Measurements from ENCODE around the gene FOXO3. TPM values are rescaled to one million over a fixed set of nuclear protein-coding genes. Genes with fewer than 3 reads are reported as not detected.

The FOXO3 gene
- total RNA-seq, 2 experiments from 2014 or later, result 5.4 to 6.5 TPM

DNA sequence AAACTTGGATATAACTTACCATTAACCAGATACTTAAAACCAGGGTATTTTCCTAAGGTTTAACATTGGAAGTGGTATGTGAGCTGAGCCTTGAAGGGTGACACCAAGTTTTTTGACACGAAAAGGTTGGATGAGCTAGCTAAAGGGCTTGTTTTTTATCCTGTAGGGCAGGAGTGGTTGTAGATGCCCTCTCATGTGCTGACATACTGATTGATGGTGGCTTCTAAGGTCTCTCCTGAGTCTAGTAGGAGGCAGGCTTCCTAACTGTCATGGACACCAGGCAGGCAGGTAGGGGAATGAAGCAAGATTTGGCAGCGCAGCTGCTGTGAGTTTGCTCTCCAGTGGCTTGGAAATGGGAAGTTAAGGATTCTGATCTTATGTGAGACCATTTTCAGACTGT is 66.1 kb downstream of the FOXO3 start:
- Mint-ChIP-seq H3K4me1 (ENCODE audit: low read depth) (peaks cover 65% of the 10 kb centered on the region), H3K27ac (no peak overlapping the region), H3K36me3 (no peaks in the 10 kb centered on the region), H3K4me3 (no peak overlapping the region), H3K9me3 (no peaks in the 10 kb centered on the region), H3K27me3 (no peaks in the 10 kb centered on the region)
- intact Hi-C loops (cut with micrococcal nuclease), result no loop called here
- no peak for DNase-seq
- POLR2A ChIA-PET, result no interaction called here
- CTCF ChIA-PET, result interaction anchor here (1.0 kb wide), 1 partner anchor 68 kb away, joined by 5 read pairs; no protein-coding TSS in a partner anchor

DNA sequence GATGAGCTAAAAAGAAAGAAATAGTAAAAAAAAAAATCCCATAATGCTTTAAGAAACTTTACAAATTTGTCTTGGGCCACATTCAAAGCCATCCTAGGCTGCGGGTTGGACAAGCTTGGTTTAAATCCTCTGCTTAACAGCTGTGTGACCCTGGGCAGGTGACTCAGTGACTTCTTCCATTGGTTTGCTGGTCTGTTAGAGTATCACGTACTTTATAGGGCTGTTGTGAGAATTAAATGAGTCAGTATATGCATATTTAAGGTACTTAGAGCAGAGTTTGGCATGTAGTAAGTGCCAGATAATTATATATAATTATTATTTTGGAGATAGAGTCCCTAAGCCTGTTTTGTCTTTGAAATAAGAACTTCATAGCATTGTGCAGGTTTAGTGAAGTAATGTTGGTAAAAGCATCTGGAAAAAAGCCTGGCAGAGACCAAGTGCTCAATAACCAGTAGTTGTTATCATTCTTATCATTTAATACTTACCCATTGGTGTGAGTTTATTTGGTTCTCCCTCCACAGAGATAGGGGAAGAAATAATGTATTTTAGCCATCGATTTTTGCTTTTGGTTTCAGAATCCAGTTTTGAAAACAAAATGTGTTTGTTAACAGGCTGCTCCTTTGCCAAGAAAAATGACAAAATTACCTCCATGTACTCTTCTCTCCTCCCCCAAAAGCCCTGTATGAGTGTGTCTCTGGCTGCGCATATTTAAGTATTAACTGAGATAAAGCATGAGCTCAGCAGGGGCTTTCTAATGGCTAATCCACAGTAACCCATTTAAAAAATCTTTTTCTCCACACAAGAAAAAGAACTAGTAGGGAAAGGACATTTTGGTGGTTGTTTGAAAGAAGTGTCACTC is 67.2 kb downstream of the FOXO3 start:
- no peak overlapping the region for H3K4me3 Mint-ChIP-seq
- peak; percentile 39 for DNase-seq
- H3K27me3 Mint-ChIP-seq, result no peaks in the 10 kb centered on the region
- H3K36me3 Mint-ChIP-seq, result no peaks in the 10 kb centered on the region
- H3K4me1 Mint-ChIP-seq (ENCODE audit: low read depth), result peaks cover 59% of the 10 kb centered on the region
- POLR2A ChIA-PET, result interaction anchor here (0.6 kb wide), 1 partner anchor 38 kb away, joined by 5 read pairs; no protein-coding TSS in a partner anchor
- CTCF ChIA-PET, result no interaction called here
- H3K9me3 Mint-ChIP-seq, result no peaks in the 10 kb centered on the region
- H3K27ac Mint-ChIP-seq, result no peak overlapping the region
- intact Hi-C loops (cut with micrococcal nuclease), result no loop called here

DNA sequence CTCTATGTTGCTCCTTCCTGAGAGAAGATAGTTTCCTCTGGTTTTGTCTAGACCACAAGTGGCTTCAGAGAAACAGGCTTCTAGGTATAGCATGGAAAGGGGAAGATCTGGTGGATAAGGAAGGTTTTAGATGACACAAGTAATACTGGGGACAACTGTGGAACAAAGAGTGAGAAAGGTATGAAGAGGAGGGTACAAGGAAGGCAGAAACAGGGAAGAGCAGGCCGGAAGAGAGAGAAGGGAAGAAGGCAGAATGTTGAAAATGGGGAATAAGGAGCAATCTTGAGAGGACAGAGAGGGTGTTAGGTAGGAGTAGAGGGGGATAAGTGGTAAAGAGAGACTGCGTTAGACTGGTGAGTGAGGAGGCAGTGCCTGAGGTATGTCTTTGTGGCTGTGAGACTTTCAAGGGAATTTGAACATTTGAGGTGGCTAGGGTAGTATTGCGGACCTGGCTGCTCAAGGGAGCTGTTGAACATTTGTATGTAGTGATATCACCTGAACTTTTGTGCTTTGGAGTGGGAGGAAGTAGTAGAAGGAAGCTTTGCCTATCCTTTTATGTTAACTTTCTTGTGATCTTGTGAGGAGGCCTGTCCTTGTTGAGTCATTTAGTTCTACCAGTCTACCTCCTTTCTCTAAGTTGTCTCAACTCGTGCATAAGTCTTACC is 69.5 kb downstream of the FOXO3 start:
- POLR2A ChIA-PET, result interaction anchor here (1.0 kb wide), 1 partner anchor 9 kb away, joined by 3 read pairs; no protein-coding TSS in a partner anchor
- H3K27me3 Mint-ChIP-seq, result no peaks in the 10 kb centered on the region

DNA sequence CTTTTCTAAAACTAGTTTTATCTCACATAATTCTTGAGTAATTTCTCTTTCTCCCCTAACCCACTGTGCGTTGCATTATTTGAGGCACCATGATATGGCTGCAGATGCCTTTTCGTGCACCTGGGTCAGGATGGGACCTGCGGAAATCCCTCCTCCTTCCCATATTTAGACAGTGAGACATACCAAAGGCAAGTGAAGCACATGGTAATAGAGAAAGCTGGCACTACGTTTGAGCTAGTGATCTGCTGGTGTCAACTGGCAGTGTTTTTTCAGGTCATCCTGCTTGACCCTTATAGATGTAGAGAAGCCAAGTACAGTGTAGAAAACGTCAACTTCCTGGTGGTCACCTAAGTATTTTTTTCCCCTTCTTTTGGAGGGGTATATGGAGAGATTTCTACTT is 71.7 kb downstream of the FOXO3 start:
- H3K4me3 Mint-ChIP-seq, result no peak overlapping the region
- CTCF ChIA-PET, result interaction anchor here (1.0 to 1.3 kb wide), 2 partner anchors 19 to 441 kb away, joined by 3 read pairs; no protein-coding TSS in a partner anchor
- H3K9me3 Mint-ChIP-seq, result no peaks in the 10 kb centered on the region
- H3K27ac Mint-ChIP-seq, result no peak overlapping the region
- POLR2A ChIA-PET, result no interaction called here
- no peaks in the 10 kb centered on the region for H3K27me3 Mint-ChIP-seq
- peaks cover 67% of the 10 kb centered on the region for H3K4me1 Mint-ChIP-seq (ENCODE audit: low read depth)
- no peak for DNase-seq
- no peaks in the 10 kb centered on the region for H3K36me3 Mint-ChIP-seq
- intact Hi-C loops (cut with micrococcal nuclease), result loop anchor here (5.0 kb wide), 1 partner anchor 35 kb away; no protein-coding TSS in a partner anchor

More for the DNA sequence above, 69.5 kb downstream of the FOXO3 start:
- H3K9me3 Mint-ChIP-seq, result no peaks in the 10 kb centered on the region
- intact Hi-C loops (cut with micrococcal nuclease), result loop anchor here (1.0 to 5.0 kb wide), 3 partner anchors 31 to 65 kb away; no protein-coding TSS in a partner anchor
- H3K4me1 Mint-ChIP-seq (ENCODE audit: low read depth), result peaks cover 61% of the 10 kb centered on the region
- CTCF ChIA-PET, result no interaction called here
- H3K36me3 Mint-ChIP-seq, result no peaks in the 10 kb centered on the region
- no peak overlapping the region for H3K4me3 Mint-ChIP-seq
- peak; percentile 39 for DNase-seq
- peak overlapping the region; percentile 21 for H3K27ac Mint-ChIP-seq

DNA sequence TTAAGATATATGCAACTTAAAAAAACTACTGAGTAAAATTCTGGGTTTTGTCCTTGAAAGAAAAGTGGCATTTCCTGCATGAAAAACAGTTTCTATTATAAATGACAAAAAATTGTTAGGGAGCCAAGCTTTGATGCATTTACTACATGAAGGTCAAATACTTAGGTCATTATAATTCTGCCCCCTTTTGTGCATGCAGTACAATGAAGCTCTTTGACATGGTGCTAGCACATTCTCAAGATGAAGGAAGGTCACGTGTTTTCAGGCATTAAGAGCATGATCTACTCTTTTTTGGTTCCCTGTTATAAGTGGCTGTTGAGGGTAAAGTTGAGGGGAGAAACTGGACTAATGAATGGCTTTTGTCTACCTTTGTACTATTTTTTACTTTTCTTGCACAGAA is 72.7 kb downstream of the FOXO3 start:
- Mint-ChIP-seq H3K4me1 (ENCODE audit: low read depth) (peaks cover 67% of the 10 kb centered on the region), H3K27me3 (no peaks in the 10 kb centered on the region), H3K9me3 (no peaks in the 10 kb centered on the region), H3K4me3 (no peak overlapping the region), H3K36me3 (no peaks in the 10 kb centered on the region), H3K27ac (no peak overlapping the region)
- POLR2A ChIA-PET, result no interaction called here
- DNase-seq, result no peak
- intact Hi-C loops (cut with micrococcal nuclease), result loop anchor here (5.0 kb wide), 1 partner anchor 34 kb away; no protein-coding TSS in a partner anchor
- CTCF ChIA-PET, result interaction anchor here (1.0 to 1.3 kb wide), 2 partner anchors 18 to 440 kb away, joined by 3 read pairs; no protein-coding TSS in a partner anchor

DNA sequence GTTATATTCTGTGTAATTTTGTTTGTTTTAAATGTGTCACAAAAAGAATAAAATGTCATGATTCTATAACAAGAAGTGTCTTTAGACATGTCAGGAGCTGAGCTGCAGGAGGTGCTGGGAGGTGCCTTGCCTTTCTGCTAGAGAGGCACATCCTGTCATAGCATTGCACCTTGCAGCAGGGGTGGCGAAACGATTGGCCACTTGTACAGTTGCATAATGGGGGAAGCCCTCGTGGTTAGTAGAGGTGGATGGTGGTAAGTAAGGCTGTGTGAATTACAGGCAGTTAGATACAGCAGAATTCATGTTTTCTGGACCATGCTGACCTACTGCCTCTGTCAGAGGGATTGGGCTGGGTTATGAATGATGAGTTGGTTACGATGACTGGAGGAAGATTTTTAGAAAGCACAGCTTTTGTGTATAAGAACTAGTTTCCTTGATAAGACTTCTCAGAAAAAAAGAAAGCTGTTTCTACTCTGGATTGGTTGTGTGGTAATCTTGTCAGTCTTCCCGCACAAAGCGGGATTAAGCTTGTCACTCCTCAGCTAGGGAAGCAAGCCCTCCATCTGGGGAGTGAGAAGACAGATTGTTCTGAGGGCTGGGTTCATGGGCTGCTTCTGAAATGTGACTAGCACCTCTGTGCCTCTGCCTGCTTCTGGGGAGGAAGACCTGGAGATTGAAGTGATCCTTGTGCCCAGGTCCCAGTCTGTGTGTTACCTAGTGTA is 74.9 kb downstream of the FOXO3 start:
- peaks cover 61% of the 10 kb centered on the region for H3K4me1 Mint-ChIP-seq (ENCODE audit: low read depth)
- POLR2A ChIA-PET, result no interaction called here

DNA sequence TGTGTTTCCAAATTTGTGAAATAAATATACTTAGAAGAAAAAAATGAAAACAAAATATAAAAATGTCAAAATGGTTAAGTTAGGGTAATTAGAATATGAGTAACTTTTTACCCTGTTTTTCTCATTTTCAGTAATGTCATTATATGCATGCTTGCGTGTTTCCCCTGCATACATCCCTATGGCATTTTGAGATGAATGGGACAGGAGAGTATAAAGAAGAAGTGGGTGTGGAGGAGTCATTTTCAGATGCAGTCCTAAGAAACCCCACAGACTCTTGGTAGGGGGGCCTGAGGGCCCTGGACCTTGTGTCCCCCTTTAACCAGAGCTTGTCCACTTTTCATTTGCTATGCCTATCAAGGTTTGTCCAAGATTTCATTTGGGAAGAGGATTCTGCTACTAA is 77.2 kb downstream of the FOXO3 start:
- no peak for DNase-seq
- POLR2A ChIA-PET, result interaction anchor here (1.6 kb wide), 1 partner anchor 41 kb away, joined by 4 read pairs; no protein-coding TSS in a partner anchor
- no peaks in the 10 kb centered on the region for H3K36me3 Mint-ChIP-seq
- peaks cover 50% of the 10 kb centered on the region for H3K4me1 Mint-ChIP-seq (ENCODE audit: low read depth)
- no peaks in the 10 kb centered on the region for H3K27me3 Mint-ChIP-seq
- no peaks in the 10 kb centered on the region for H3K9me3 Mint-ChIP-seq
- no peak overlapping the region for H3K27ac Mint-ChIP-seq
- CTCF ChIA-PET, result interaction anchor here (1.4 kb wide), 1 partner anchor 435 kb away, joined by 3 read pairs; no protein-coding TSS in a partner anchor
- no peak overlapping the region for H3K4me3 Mint-ChIP-seq
- intact Hi-C loops (cut with micrococcal nuclease), result no loop called here

More for the DNA sequence above, 74.9 kb downstream of the FOXO3 start:
- Mint-ChIP-seq H3K36me3 (no peaks in the 10 kb centered on the region), H3K27me3 (no peaks in the 10 kb centered on the region), H3K9me3 (no peaks in the 10 kb centered on the region), H3K4me3 (no peak overlapping the region), H3K27ac (no peak overlapping the region)
- DNase-seq, result peak; percentile 64
- CTCF ChIA-PET, result no interaction called here
- intact Hi-C loops (cut with micrococcal nuclease), result no loop called here

DNA sequence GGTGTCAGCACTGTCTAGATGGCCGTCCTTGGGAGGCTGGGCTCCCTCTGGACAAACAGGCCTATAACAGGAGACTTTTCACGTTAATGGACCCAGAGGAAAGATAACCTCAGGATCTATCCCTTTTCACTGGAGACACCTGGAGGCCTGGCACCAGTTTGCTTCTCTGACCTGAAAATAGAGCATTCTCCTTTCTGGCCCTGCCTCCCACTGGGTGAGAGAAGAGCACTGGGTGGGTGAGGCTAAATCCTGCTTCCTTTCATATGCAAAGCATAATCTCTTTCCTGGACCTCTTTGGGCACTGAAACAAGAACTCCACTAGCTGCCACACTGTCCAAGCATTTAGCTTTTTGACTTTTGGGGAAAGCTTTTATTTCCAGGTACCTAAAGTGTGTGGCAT is 78.3 kb downstream of the FOXO3 start:
- CTCF ChIA-PET, result interaction anchor here (0.9 to 1.4 kb wide), 2 partner anchors 197 to 434 kb away, joined by 3 to 4 read pairs; no protein-coding TSS in a partner anchor
- no peaks in the 10 kb centered on the region for H3K27me3 Mint-ChIP-seq
- peaks cover 49% of the 10 kb centered on the region for H3K4me1 Mint-ChIP-seq (ENCODE audit: low read depth)
- DNase-seq, result no peak
- intact Hi-C loops (cut with micrococcal nuclease), result no loop called here
- POLR2A ChIA-PET, result no interaction called here
- H3K4me3 Mint-ChIP-seq, result no peak overlapping the region
- H3K36me3 Mint-ChIP-seq, result no peaks in the 10 kb centered on the region
- no peak overlapping the region for H3K27ac Mint-ChIP-seq
- no peaks in the 10 kb centered on the region for H3K9me3 Mint-ChIP-seq

DNA sequence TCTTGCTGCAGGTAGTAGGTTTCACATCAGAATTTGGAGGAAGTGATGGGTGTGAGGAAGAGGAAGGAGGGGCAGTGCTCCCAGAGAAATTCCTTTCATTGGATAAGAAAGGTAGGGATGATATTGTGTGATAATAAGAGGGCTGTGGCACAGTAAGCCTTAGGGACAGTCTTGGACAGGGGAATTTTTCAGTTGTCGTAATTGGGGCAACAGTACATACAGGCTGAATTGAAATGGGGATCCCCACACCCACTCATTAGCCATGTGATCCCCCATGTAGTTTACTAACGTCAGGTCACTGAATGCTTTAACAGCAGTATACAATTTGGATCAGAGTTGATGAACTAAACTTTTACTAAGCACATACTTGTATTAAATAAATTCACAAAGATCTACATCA is 79.4 kb downstream of the FOXO3 start:
- Mint-ChIP-seq H3K27me3 (no peaks in the 10 kb centered on the region), H3K9me3 (no peaks in the 10 kb centered on the region), H3K36me3 (no peaks in the 10 kb centered on the region), H3K4me3 (no peak overlapping the region), H3K4me1 (ENCODE audit: low read depth) (peaks cover 43% of the 10 kb centered on the region), H3K27ac (no peak overlapping the region)
- intact Hi-C loops (cut with micrococcal nuclease), result no loop called here
- no peak for DNase-seq
- POLR2A ChIA-PET, result no interaction called here
- CTCF ChIA-PET, result no interaction called here

DNA sequence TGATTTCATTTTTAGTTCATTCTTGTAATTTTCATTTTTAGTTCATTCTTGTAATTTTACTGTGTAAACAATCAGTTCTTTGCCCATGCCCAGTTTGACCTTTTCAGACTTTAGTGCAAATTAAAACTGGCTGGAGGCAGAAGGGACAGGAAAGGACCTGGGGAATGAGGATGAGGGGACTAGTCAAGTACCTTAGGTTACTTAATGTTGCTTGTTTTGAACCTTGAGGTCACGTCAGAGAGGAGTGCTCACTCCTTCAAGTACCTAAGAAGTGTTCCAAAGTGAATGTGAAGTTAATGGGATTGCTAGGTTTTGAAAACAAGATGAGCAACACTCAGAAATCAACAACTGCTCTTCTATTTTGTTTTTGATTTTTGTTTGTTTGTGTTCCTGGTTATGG is 82.5 kb downstream of the FOXO3 start:
- CTCF ChIA-PET, result no interaction called here
- DNase-seq, result no peak

DNA sequence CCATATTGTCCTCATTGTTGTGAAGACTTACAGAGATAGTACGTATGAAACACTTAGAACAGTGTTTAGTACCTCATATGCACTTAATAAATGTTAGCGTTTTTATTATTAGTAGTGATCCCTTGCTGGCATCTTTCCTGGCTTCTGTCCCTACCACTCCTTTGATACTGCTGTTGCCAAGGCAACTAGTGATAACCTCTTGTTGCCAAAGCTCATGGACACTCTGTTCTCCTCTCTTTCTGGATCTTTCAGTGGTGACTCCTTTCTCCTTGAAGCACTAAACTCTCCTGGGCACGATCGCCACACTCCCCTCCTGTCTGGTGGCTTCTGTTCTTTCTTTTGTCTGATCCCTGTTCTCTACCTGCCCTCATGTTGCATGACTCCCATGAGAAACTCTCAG is 83.5 kb downstream of the FOXO3 start:
- CTCF ChIA-PET, result interaction anchor here (0.7 kb wide), 1 partner anchor 58 kb away, joined by 4 read pairs; no protein-coding TSS in a partner anchor
- Mint-ChIP-seq H3K4me1 (ENCODE audit: low read depth) (peaks cover 11% of the 10 kb centered on the region), H3K4me3 (no peak overlapping the region), H3K27ac (no peak overlapping the region), H3K27me3 (no peaks in the 10 kb centered on the region), H3K36me3 (peaks cover 2% of the 10 kb centered on the region), H3K9me3 (no peaks in the 10 kb centered on the region)
- intact Hi-C loops (cut with micrococcal nuclease), result no loop called here
- no peak for DNase-seq
- POLR2A ChIA-PET, result no interaction called here

More for the DNA sequence above, 82.5 kb downstream of the FOXO3 start:
- H3K4me3 Mint-ChIP-seq, result no peak overlapping the region
- H3K27ac Mint-ChIP-seq, result no peak overlapping the region
- H3K27me3 Mint-ChIP-seq, result no peaks in the 10 kb centered on the region
- peaks cover 2% of the 10 kb centered on the region for H3K36me3 Mint-ChIP-seq
- H3K9me3 Mint-ChIP-seq, result no peaks in the 10 kb centered on the region
- H3K4me1 Mint-ChIP-seq (ENCODE audit: low read depth), result peaks cover 20% of the 10 kb centered on the region
- intact Hi-C loops (cut with micrococcal nuclease), result no loop called here
- POLR2A ChIA-PET, result no interaction called here

DNA sequence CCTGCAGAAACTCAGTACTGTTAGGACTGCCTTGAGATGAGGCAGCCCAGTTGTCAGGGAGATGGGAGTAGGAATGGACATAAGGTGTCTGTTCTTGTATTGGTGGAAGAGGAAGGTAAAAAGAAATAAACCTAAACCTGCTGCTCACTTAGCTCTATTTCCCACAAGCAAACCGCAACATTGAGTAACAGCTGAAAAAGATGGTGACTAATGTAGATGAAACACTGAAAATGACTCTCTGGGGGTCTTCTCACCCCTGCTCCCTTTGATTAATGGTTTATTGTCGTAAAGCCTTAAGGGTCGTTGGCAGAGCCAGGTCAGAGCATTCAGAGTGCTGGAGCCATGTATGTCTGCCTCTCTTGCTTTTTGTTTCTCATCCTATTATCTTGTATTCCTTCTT is 87.5 kb downstream of the FOXO3 start:
- Mint-ChIP-seq H3K27me3 (no peaks in the 10 kb centered on the region), H3K27ac (no peak overlapping the region), H3K36me3 (peaks cover 2% of the 10 kb centered on the region), H3K9me3 (no peaks in the 10 kb centered on the region), H3K4me3 (no peak overlapping the region), H3K4me1 (ENCODE audit: low read depth) (peaks cover 20% of the 10 kb centered on the region)
- intact Hi-C loops (cut with micrococcal nuclease), result no loop called here
- POLR2A ChIA-PET, result no interaction called here
- no peak for DNase-seq
- CTCF ChIA-PET, result no interaction called here

Data from activated CD4-positive, alpha-beta memory T cell treated with anti-CD3 and anti-CD28 coated beads for 36 hours (primary cell).